ENCODE data around the gene CDC16.
"Not testable (repeated sequence)": the region's sequence is repeated elsewhere in the genome, so short reads cannot be mapped to it uniquely, and the experiment has no call there.

The CDC16 gene

GRCh38 chr13:114227528-114227927 is 7.2 kb upstream of the CDC16 start:
- no peak for DNase-seq (ENCODE audit: low read depth, low spot score)

GRCh38 chr13:114228176-114228575 is 6.5 kb upstream of the CDC16 start:
- no peak for DNase-seq (ENCODE audit: low read depth, low spot score)

GRCh38 chr13:114229506-114229905 is 5.2 kb upstream of the CDC16 start:
- no peak for DNase-seq (ENCODE audit: low read depth, low spot score)

GRCh38 chr13:114230117-114230516 is 4.6 kb upstream of the CDC16 start:
- DNase-seq (ENCODE audit: low read depth, low spot score), result no peak

- DNase-seq (ENCODE audit: low read depth, low spot score), result no peak
Measured at GRCh38 chr13:114230575-114230974, 4.1 kb upstream of the CDC16 start.

GRCh38 chr13:114231886-114232285 is 2.8 kb upstream of the CDC16 start:
- no peak for DNase-seq (ENCODE audit: low read depth, low spot score)

- no peak for DNase-seq (ENCODE audit: low read depth, low spot score)
Measured at GRCh38 chr13:114234266-114234644, 442 bp upstream of the CDC16 start.

- DNase-seq (ENCODE audit: low read depth, low spot score), result no peak
Measured at GRCh38 chr13:114235697-114236096, 1.0 kb downstream of the CDC16 start.

- DNase-seq (ENCODE audit: low read depth, low spot score), result no peak
Measured at GRCh38 chr13:114236227-114236626, 1.5 kb downstream of the CDC16 start.

GRCh38 chr13:114237415-114238112 is 2.9 kb downstream of the CDC16 start:
- DNase-seq (ENCODE audit: low read depth, low spot score), result no peak

- DNase-seq (ENCODE audit: low read depth, low spot score), result no peak
Measured at GRCh38 chr13:114241918-114242317, 7.2 kb downstream of the CDC16 start.

GRCh38 chr13:114243971-114244370 is 9.3 kb downstream of the CDC16 start:
- no peak for DNase-seq (ENCODE audit: low read depth, low spot score)

GRCh38 chr13:114244637-114245036 is 9.9 kb downstream of the CDC16 start:
- no peak for DNase-seq (ENCODE audit: low read depth, low spot score)

GRCh38 chr13:114248011-114248410 is 13.3 kb downstream of the CDC16 start:
- no peak for DNase-seq (ENCODE audit: low read depth, low spot score)

GRCh38 chr13:114249077-114249476 is 14.4 kb downstream of the CDC16 start:
- DNase-seq (ENCODE audit: low read depth, low spot score), result no peak

GRCh38 chr13:114251639-114252440 is 17.1 kb downstream of the CDC16 start:
- not testable (repeated sequence) for DNase-seq (ENCODE audit: low read depth, low spot score)

- no peak for DNase-seq (ENCODE audit: low read depth, low spot score)
Measured at GRCh38 chr13:114256547-114256946, 21.9 kb downstream of the CDC16 start.

GRCh38 chr13:114257014-114257413 is 22.3 kb downstream of the CDC16 start:
- DNase-seq (ENCODE audit: low read depth, low spot score), result no peak

- DNase-seq (ENCODE audit: low read depth, low spot score), result no peak
Measured at GRCh38 chr13:114258589-114258988, 23.9 kb downstream of the CDC16 start.

- DNase-seq (ENCODE audit: low read depth, low spot score), result no peak
Measured at GRCh38 chr13:114259374-114259773, 24.7 kb downstream of the CDC16 start.

- no peak for DNase-seq (ENCODE audit: low read depth, low spot score)
Measured at GRCh38 chr13:114259974-114260373, 25.3 kb downstream of the CDC16 start.

GRCh38 chr13:114260814-114261213 is 26.1 kb downstream of the CDC16 start:
- no peak for DNase-seq (ENCODE audit: low read depth, low spot score)

- DNase-seq (ENCODE audit: low read depth, low spot score), result no peak
Measured at GRCh38 chr13:114261328-114261965, 26.8 kb downstream of the CDC16 start.

Measured in brain pericyte (primary cell).